Measurements from ENCODE around the gene MRPS33.
"Not testable (repeated sequence)": the region's sequence is repeated elsewhere in the genome, so short reads cannot be mapped to it uniquely, and the experiment has no call there.

GRCh38 chr7:141038100-141038499, 23.3 kb upstream of the MRPS33 start:
- TF ChIP-seq CTCF (IDR thresholded peaks at IDR 0.05; ENCODE audit: extremely low read depth in 1 of 2, insufficient read depth in 1 of 2, low read depth in 1 of 2, low read length in 2 of 2); MAX (IDR thresholded peaks at IDR 0.05; ENCODE audit: insufficient read depth, insufficient read length); EZH2 (IDR thresholded peaks at IDR 0.05; ENCODE audit: borderline replicate concordance, low read depth, low read length, severe bottlenecking); POLR2AphosphoS5 (IDR thresholded peaks at IDR 0.05; ENCODE audit: insufficient read depth, low read depth, low read length); FOS (IDR thresholded peaks at IDR 0.05; ENCODE audit: borderline replicate concordance, insufficient read depth, low read length); GATA2 (IDR thresholded peaks at IDR 0.05; ENCODE audit: insufficient read depth, insufficient read length, low read depth, low read length): not testable (repeated sequence)

Data from endothelial cell of umbilical vein (primary cell).